Thyroid gland (tissue), 4 donors: ENCODE data around the gene ZXDC.

ENCODE experiments used
- POLR2A ChIP-seq, 2 donors: fragments of 450-650 bp; IDR thresholded peaks; one replicate each; pipeline ENCODE4 v1.6.1; 2017; ENCODE audit warnings: antibody characterized with exemption in 2 of 2, mild to moderate bottlenecking in 2 of 2, moderate library complexity in 1 of 2
- TF ChIP-seq, protein P1 (sequence below), 6 experiments: fragments of 200-600 bp in 3 of 6; fragments of 450-650 bp in 3 of 6; sonication (generic) in 3 of 6; IDR thresholded peaks; one replicate each; pipeline ENCODE4 v1.5.1; 2016 to 2019; ENCODE audit warnings: antibody characterized with exemption in 6 of 6, mild to moderate bottlenecking in 2 of 6, inconsistent platforms in 1 of 6, moderate library complexity in 1 of 6

GRCh38 chr3:126523745-126524428, 48.2 kb upstream of the ZXDC start, which contains the start of gene CHST13:
- TF ChIP-seq, protein P1, sequence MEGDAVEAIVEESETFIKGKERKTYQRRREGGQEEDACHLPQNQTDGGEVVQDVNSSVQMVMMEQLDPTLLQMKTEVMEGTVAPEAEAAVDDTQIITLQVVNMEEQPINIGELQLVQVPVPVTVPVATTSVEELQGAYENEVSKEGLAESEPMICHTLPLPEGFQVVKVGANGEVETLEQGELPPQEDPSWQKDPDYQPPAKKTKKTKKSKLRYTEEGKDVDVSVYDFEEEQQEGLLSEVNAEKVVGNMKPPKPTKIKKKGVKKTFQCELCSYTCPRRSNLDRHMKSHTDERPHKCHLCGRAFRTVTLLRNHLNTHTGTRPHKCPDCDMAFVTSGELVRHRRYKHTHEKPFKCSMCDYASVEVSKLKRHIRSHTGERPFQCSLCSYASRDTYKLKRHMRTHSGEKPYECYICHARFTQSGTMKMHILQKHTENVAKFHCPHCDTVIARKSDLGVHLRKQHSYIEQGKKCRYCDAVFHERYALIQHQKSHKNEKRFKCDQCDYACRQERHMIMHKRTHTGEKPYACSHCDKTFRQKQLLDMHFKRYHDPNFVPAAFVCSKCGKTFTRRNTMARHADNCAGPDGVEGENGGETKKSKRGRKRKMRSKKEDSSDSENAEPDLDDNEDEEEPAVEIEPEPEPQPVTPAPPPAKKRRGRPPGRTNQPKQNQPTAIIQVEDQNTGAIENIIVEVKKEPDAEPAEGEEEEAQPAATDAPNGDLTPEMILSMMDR (IDR thresholded peaks at IDR 0.05) = no peak
- TF ChIP-seq POLR2A (IDR thresholded peaks at IDR 0.05) = no peak
